ENCODE measurements around the gene TGM2. TPM values are rescaled to one million over a fixed set of nuclear protein-coding genes. Genes with fewer than 3 reads are reported as not detected.

Gene TGM2
- total and polyA plus RNA-seq, 4 donors, result 44.2 to 561 (median 321) TPM

DNA sequence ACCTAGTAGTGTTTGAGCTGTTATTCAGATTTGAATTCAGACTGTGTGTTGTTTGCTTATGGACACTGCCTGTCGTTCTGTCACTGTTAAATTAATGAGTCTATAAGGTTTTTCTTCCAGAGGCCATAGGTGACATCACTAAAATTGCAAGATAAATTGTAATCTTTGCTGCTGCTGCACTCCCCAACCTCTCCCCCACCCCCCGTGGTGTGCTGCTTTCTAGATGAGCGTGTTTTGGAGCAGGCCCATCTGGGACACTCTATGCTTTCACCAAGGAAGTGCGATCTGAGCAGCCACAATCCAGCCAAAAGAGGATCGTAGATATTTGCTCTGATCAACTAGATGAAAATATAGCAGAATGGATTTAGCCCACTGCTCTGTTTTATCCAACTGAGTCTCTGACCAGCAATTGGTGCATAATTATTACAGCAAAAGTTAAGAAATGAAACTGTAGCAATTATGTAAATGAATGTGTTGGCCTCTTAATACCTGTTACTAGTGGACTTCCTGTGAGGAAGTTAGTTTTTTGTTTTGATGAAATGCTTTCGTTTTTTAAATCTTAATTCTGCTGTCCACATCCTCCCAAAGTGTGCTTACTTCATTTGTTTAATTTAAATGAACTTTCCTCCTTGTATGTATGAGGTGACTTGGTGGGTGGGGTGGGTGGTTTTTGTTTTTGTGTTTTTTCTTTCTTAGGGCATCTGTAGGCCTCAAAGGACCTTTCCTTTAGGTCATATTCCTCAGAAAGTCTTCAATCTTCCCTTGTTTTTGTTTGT lies 73.4 kb downstream of the TGM2 start:
- no peaks in the 10 kb centered on the region for H3K27me3 ChIP-seq (ENCODE audit: control insufficient read depth in 1 of 2, insufficient read depth in 2 of 2, low read length in 1 of 2)
- DNase-seq (no peak), ATAC-seq (ENCODE audit: low FRiP score) (no peak)
- no peak overlapping the region for H3K27ac ChIP-seq (ENCODE audit: low read depth in 1 of 2, low read length in 2 of 2)
- intact Hi-C loops (cut with DNase I), result no loop called here
- H3K9me3 ChIP-seq (ENCODE audit: control insufficient read depth, low read length), result no peaks in the 10 kb centered on the region
- H3K4me3 ChIP-seq (ENCODE audit: low read length in 2 of 2), result no peak overlapping the region
- WGBS, 2 donors, result 59 to 62% methylated on average over 6 of the region's 6 CpGs
- H3K4me1 ChIP-seq (ENCODE audit: control insufficient read depth in 1 of 2, insufficient read depth in 2 of 2, low read length in 2 of 2), result no peaks in the 10 kb centered on the region
- H3K36me3 ChIP-seq (ENCODE audit: control insufficient read depth in 1 of 2, insufficient read depth in 2 of 2, low read length in 1 of 2), result peaks cover 3 to 4% of the 10 kb centered on the region in 2 donors

DNA sequence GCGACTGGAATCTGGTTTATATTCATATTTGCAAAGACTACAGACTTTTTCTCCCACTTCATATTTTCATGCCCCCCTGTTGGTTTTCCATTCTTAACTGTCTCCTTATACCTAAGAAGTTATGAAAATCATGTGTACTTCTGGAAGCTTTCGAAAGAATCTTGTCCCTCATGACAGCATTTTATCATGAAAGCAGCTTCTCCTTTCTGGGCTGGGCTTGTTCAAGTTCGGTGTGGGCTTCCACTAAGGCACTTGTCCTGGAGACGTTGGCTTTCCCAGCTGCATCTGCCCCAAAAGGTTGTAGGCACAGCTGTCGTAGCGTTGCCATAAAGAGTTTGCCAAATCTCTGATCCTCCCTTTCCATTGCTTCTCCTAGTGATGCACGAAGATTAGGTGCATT lies 75.0 kb downstream of the TGM2 start:
- no peaks in the 10 kb centered on the region for H3K9me3 ChIP-seq (ENCODE audit: control insufficient read depth, low read length)
- no peak overlapping the region for H3K27ac ChIP-seq (ENCODE audit: low read depth in 1 of 2, low read length in 2 of 2)
- WGBS, 2 donors, result 82 to 85% methylated on average over 7 of the region's 7 CpGs
- ATAC-seq (ENCODE audit: low FRiP score) (no peak), DNase-seq (no peak)
- peaks cover 3 to 4% of the 10 kb centered on the region in 2 donors for H3K36me3 ChIP-seq (ENCODE audit: control insufficient read depth in 1 of 2, insufficient read depth in 2 of 2, low read length in 1 of 2)
- no peaks in the 10 kb centered on the region for H3K27me3 ChIP-seq (ENCODE audit: control insufficient read depth in 1 of 2, insufficient read depth in 2 of 2, low read length in 1 of 2)
- intact Hi-C loops (cut with DNase I), result no loop called here
- H3K4me3 ChIP-seq (ENCODE audit: low read length in 2 of 2), result no peak overlapping the region
- no peaks in the 10 kb centered on the region for H3K4me1 ChIP-seq (ENCODE audit: control insufficient read depth in 1 of 2, insufficient read depth in 2 of 2, low read length in 2 of 2)

GRCh38 chr20:38089500-38089899 lies 75.6 kb downstream of the TGM2 start:
- ATAC-seq (ENCODE audit: low FRiP score) (no peak), DNase-seq (no peak)
- Histone ChIP-seq H3K4me3 (ENCODE audit: low read length in 2 of 2) (no peak overlapping the region), H3K27ac (ENCODE audit: low read depth in 1 of 2, low read length in 2 of 2) (no peak overlapping the region), H3K36me3 (ENCODE audit: control insufficient read depth in 1 of 2, insufficient read depth in 2 of 2, low read length in 1 of 2) (peaks cover 3 to 4% of the 10 kb centered on the region in 2 donors), H3K9me3 (ENCODE audit: control insufficient read depth, low read length) (no peaks in the 10 kb centered on the region), H3K4me1 (ENCODE audit: control insufficient read depth in 1 of 2, insufficient read depth in 2 of 2, low read length in 2 of 2) (no peaks in the 10 kb centered on the region), H3K27me3 (ENCODE audit: control insufficient read depth in 1 of 2, insufficient read depth in 2 of 2, low read length in 1 of 2) (no peaks in the 10 kb centered on the region)
- intact Hi-C loops (cut with DNase I), result no loop called here
- 84 to 86% methylated on average over 10 of the region's 10 CpGs for WGBS, 2 donors

- Histone ChIP-seq H3K27ac (ENCODE audit: low read depth in 1 of 2, low read length in 2 of 2) (peak overlapping the region; percentile 2 to 49), H3K9me3 (ENCODE audit: control insufficient read depth, low read length) (no peaks in the 10 kb centered on the region), H3K4me3 (ENCODE audit: low read length in 2 of 2) (no peak overlapping the region), H3K36me3 (ENCODE audit: control insufficient read depth in 1 of 2, insufficient read depth in 2 of 2, low read length in 1 of 2) (peaks cover 3 to 4% of the 10 kb centered on the region in 2 donors), H3K27me3 (ENCODE audit: control insufficient read depth in 1 of 2, insufficient read depth in 2 of 2, low read length in 1 of 2) (no peaks in the 10 kb centered on the region), H3K4me1 (ENCODE audit: control insufficient read depth in 1 of 2, insufficient read depth in 2 of 2, low read length in 2 of 2) (no peaks in the 10 kb centered on the region)
- intact Hi-C loops (cut with DNase I), result no loop called here
- no peak for DNase-seq
- WGBS, 2 donors, result 53 to 62% methylated on average over 10 of the region's 10 CpGs
- ATAC-seq (ENCODE audit: low FRiP score), result no peak
Measured at GRCh38 chr20:38085026-38085425, 80.0 kb downstream of the TGM2 start.

- Histone ChIP-seq H3K9me3 (ENCODE audit: control insufficient read depth, low read length) (no peaks in the 10 kb centered on the region), H3K27ac (ENCODE audit: low read depth in 1 of 2, low read length in 2 of 2) (peak overlapping the region; percentile 2 to 49), H3K36me3 (ENCODE audit: control insufficient read depth in 1 of 2, insufficient read depth in 2 of 2, low read length in 1 of 2) (peaks cover 0 to 4% of the 10 kb centered on the region in 2 donors), H3K4me3 (ENCODE audit: low read length in 2 of 2) (no peak overlapping the region), H3K4me1 (ENCODE audit: control insufficient read depth in 1 of 2, insufficient read depth in 2 of 2, low read length in 2 of 2) (no peaks in the 10 kb centered on the region), H3K27me3 (ENCODE audit: control insufficient read depth in 1 of 2, insufficient read depth in 2 of 2, low read length in 1 of 2) (no peaks in the 10 kb centered on the region)
- intact Hi-C loops (cut with DNase I), result no loop called here
- ATAC-seq (ENCODE audit: low FRiP score), result peak; percentile 44
- 3 to 8% methylated on average over 5 of the region's 5 CpGs for WGBS, 2 donors
- DNase-seq, result no peak
Measured at GRCh38 chr20:38084425-38084951, 80.6 kb downstream of the TGM2 start.

DNA sequence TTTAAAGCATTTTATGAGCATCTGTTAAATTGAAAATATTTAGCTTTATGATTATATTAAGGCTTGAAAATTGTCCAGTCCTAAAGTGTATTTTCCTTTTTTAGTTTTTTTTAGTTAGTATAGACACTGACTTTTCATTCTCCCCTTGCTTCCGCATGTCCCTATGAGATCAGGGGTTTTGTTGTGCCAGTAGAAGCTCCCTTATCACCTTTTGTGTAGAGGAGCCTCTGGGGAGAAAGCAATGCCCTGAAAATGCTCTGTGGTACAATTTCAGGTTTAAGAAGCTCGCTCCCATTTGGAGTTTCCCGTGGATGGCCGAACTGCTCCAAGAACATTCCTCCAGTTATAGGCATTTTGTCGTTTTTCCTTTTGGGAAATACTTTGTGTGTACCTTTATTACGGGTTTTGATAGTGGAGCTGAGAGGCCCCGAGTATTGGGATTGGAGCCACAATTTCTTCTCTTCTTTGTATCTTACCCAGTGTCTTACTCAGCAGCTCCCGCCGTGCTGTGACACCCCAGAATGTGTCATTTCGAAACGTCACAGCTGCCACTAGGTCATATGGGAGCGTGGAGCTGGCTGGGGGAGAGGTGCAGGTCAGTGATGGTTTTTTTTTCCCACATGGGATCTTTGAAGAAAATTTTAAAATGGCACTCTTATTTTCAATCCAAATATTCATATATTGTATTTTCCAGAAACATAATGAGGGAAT lies 81.6 kb downstream of the TGM2 start:
- peaks cover 0 to 4% of the 10 kb centered on the region in 2 donors for H3K36me3 ChIP-seq (ENCODE audit: control insufficient read depth in 1 of 2, insufficient read depth in 2 of 2, low read length in 1 of 2)
- H3K9me3 ChIP-seq (ENCODE audit: control insufficient read depth, low read length), result no peaks in the 10 kb centered on the region
- intact Hi-C loops (cut with DNase I), result no loop called here
- 22 to 26% methylated on average over 12 of the region's 12 CpGs for WGBS, 2 donors
- peak overlapping the region in 1 of 2 donors; percentile 91 for H3K27ac ChIP-seq (ENCODE audit: low read depth in 1 of 2, low read length in 2 of 2)
- ATAC-seq (ENCODE audit: low FRiP score), result no peak
- no peaks in the 10 kb centered on the region for H3K27me3 ChIP-seq (ENCODE audit: control insufficient read depth in 1 of 2, insufficient read depth in 2 of 2, low read length in 1 of 2)
- H3K4me1 ChIP-seq (ENCODE audit: control insufficient read depth in 1 of 2, insufficient read depth in 2 of 2, low read length in 2 of 2), result no peaks in the 10 kb centered on the region
- DNase-seq, result no peak
- no peak overlapping the region for H3K4me3 ChIP-seq (ENCODE audit: low read length in 2 of 2)

GRCh38 chr20:38082894-38083293 lies 82.2 kb downstream of the TGM2 start:
- intact Hi-C loops (cut with DNase I), result no loop called here
- H3K36me3 ChIP-seq (ENCODE audit: control insufficient read depth in 1 of 2, insufficient read depth in 2 of 2, low read length in 1 of 2), result peaks cover 0 to 1% of the 10 kb centered on the region in 2 donors
- DNase-seq (no peak), ATAC-seq (ENCODE audit: low FRiP score) (no peak)
- no peak overlapping the region for H3K27ac ChIP-seq (ENCODE audit: low read depth in 1 of 2, low read length in 2 of 2)
- no peak overlapping the region for H3K4me3 ChIP-seq (ENCODE audit: low read length in 2 of 2)
- no peaks in the 10 kb centered on the region for H3K9me3 ChIP-seq (ENCODE audit: control insufficient read depth, low read length)
- H3K4me1 ChIP-seq (ENCODE audit: control insufficient read depth in 1 of 2, insufficient read depth in 2 of 2, low read length in 2 of 2), result no peaks in the 10 kb centered on the region
- no peaks in the 10 kb centered on the region for H3K27me3 ChIP-seq (ENCODE audit: control insufficient read depth in 1 of 2, insufficient read depth in 2 of 2, low read length in 1 of 2)

GRCh38 chr20:38081575-38081974 lies 83.5 kb downstream of the TGM2 start:
- Histone ChIP-seq H3K9me3 (ENCODE audit: control insufficient read depth, low read length) (no peaks in the 10 kb centered on the region), H3K4me3 (ENCODE audit: low read length in 2 of 2) (no peak overlapping the region), H3K27me3 (ENCODE audit: control insufficient read depth in 1 of 2, insufficient read depth in 2 of 2, low read length in 1 of 2) (no peaks in the 10 kb centered on the region), H3K4me1 (ENCODE audit: control insufficient read depth in 1 of 2, insufficient read depth in 2 of 2, low read length in 2 of 2) (no peaks in the 10 kb centered on the region), H3K27ac (ENCODE audit: low read depth in 1 of 2, low read length in 2 of 2) (no peak overlapping the region), H3K36me3 (ENCODE audit: control insufficient read depth in 1 of 2, insufficient read depth in 2 of 2, low read length in 1 of 2) (no peaks in the 10 kb centered on the region)
- ATAC-seq (ENCODE audit: low FRiP score) (no peak), DNase-seq (no peak)
- intact Hi-C loops (cut with DNase I), result no loop called here
- WGBS, 2 donors, result 79 to 81% methylated on average over 3 of the region's 3 CpGs
